H9 (cell line): ENCODE measurements around the gene LPIN2. TPM values are rescaled to one million over a fixed set of nuclear protein-coding genes. Genes with fewer than 3 reads are reported as not detected.

Source experiments
- DNase-seq: peaks from one replicate; pipeline ENCODE4 v3.0.0-alpha.2; 2017
- H2AFZ ChIP-seq: one replicate; pipeline ENCODE4 v1.6.1; 2013; ENCODE audit warnings: mild to moderate bottlenecking, low read length, control low read depth, moderate library complexity
- H2AK5ac ChIP-seq: 2 replicates; pipeline ENCODE4 v1.6.1; 2013; ENCODE audit warnings: low read length, control low read depth, mixed read lengths; ENCODE audit not compliant: insufficient read length
- H2BK120ac ChIP-seq: one replicate; pipeline ENCODE4 v1.6.1; 2013; ENCODE audit warnings: low read depth, mild to moderate bottlenecking, low read length, control low read depth, inconsistent platforms; ENCODE audit not compliant: poor library complexity, severe bottlenecking
- H2BK12ac ChIP-seq: 2 replicates; pipeline ENCODE4 v1.6.1; 2013; ENCODE audit warnings: low read length, control low read depth, mixed read lengths, low read depth; ENCODE audit not compliant: insufficient read length
- H2BK15ac ChIP-seq: 2 replicates; pipeline ENCODE4 v1.6.1; 2013; ENCODE audit warnings: low read depth, low read length, control low read depth
- H2BK20ac ChIP-seq: one replicate; pipeline ENCODE4 v1.6.1; 2013; ENCODE audit warnings: low read depth, mild to moderate bottlenecking, low read length, control low read depth, inconsistent platforms; ENCODE audit not compliant: poor library complexity, severe bottlenecking
- H2BK5ac ChIP-seq: 2 replicates; pipeline ENCODE4 v1.6.1; 2013; ENCODE audit warnings: low read length, control low read depth, mixed read lengths; ENCODE audit not compliant: insufficient read length
- H3K14ac ChIP-seq: 2 replicates; pipeline ENCODE4 v1.6.1; 2013; ENCODE audit warnings: low read length, control low read depth; ENCODE audit not compliant: insufficient read depth
- H3K18ac ChIP-seq: 2 replicates; pipeline ENCODE4 v1.6.1; 2013; ENCODE audit warnings: low read depth, mild to moderate bottlenecking, mixed read lengths, low read length, control low read depth; ENCODE audit not compliant: insufficient read length
- H3K23ac ChIP-seq: 2 replicates; pipeline ENCODE4 v1.6.1; 2013; ENCODE audit warnings: low read length, control low read depth, mixed read lengths, low read depth; ENCODE audit not compliant: insufficient read length
- H3K23me2 ChIP-seq: 2 replicates; pipeline ENCODE4 v1.6.1; 2013; ENCODE audit warnings: low read depth, mild to moderate bottlenecking, mixed read lengths, low read length, control low read depth; ENCODE audit not compliant: insufficient read length, poor library complexity, severe bottlenecking
- H3K27ac ChIP-seq: 2 replicates; pipeline ENCODE4 v1.5.1; 2013; ENCODE audit warnings: low read length, control low read depth, mixed read lengths, low read depth; ENCODE audit not compliant: insufficient read length
- H3K27me3 ChIP-seq: 2 replicates; pipeline ENCODE4 v1.6.1; 2013; ENCODE audit warnings: low read length, control low read depth, inconsistent platforms; ENCODE audit not compliant: insufficient read depth
- H3K4ac ChIP-seq: 2 replicates; pipeline ENCODE4 v1.6.1; 2013; ENCODE audit warnings: low read depth, mild to moderate bottlenecking, control low read depth, inconsistent platforms, low read length, moderate library complexity
- H3K4me1 ChIP-seq: 2 replicates; pipeline ENCODE4 v1.6.1; 2013; ENCODE audit warnings: low read length, control low read depth, inconsistent platforms; ENCODE audit not compliant: insufficient read depth
- H3K4me2 ChIP-seq: 2 replicates; pipeline ENCODE4 v1.6.1; 2013; ENCODE audit warnings: low read length, control low read depth, mixed read lengths; ENCODE audit not compliant: insufficient read length, insufficient read depth
- H3K56ac ChIP-seq: 2 replicates; pipeline ENCODE4 v1.6.1; 2013; ENCODE audit warnings: low read depth, mild to moderate bottlenecking, mixed read lengths, low read length, control low read depth; ENCODE audit not compliant: insufficient read length
- H3K79me1 ChIP-seq: 2 replicates; pipeline ENCODE4 v1.6.1; 2013; ENCODE audit warnings: low read depth, mild to moderate bottlenecking, moderate library complexity, low read length, control low read depth, inconsistent platforms; ENCODE audit not compliant: insufficient read depth, poor library complexity, severe bottlenecking
- H3K79me2 ChIP-seq: 2 replicates; pipeline ENCODE4 v1.6.1; 2013; ENCODE audit warnings: low read length, control low read depth, inconsistent platforms; ENCODE audit not compliant: insufficient read depth
- H3K9ac ChIP-seq: 2 replicates; pipeline ENCODE4 v1.6.1; 2013; ENCODE audit warnings: low read length, control low read depth, mixed read lengths; ENCODE audit not compliant: insufficient read length; ENCODE audit errors: extremely low read depth
- H3K9me3 ChIP-seq: one replicate; pipeline ENCODE4 v1.6.1; 2013; ENCODE audit warnings: low read depth, low read length, inconsistent platforms; ENCODE audit not compliant: control insufficient read depth
- H3T11ph ChIP-seq: one replicate; pipeline ENCODE4 v1.6.1; 2013; ENCODE audit warnings: mild to moderate bottlenecking, low read length, control low read depth, inconsistent platforms
- H4K20me1 ChIP-seq: one replicate; pipeline ENCODE4 v1.6.1; 2013; ENCODE audit not compliant: control insufficient read depth, insufficient read length, insufficient read depth
- H4K5ac ChIP-seq: 2 replicates; pipeline ENCODE4 v1.6.1; 2013; ENCODE audit warnings: low read depth, mild to moderate bottlenecking, mixed read lengths, low read length, control low read depth; ENCODE audit not compliant: insufficient read length
- H4K8ac ChIP-seq: replicated peaks from 2 replicates; pipeline ENCODE4 v1.6.1; 2013; ENCODE audit warnings: low read length, control low read depth, mixed read lengths, low read depth; ENCODE audit not compliant: insufficient read length
- H4K91ac ChIP-seq: 2 replicates; pipeline ENCODE4 v1.6.1; 2013; ENCODE audit warnings: low read depth, mild to moderate bottlenecking, moderate library complexity, mixed read lengths, low read length, control low read depth; ENCODE audit not compliant: insufficient read length
- H3K27ac Mint-ChIP-seq, 3 experiments: 2 replicates in 2 of 3; 3 replicates in 1 of 3; pipeline ENCODE4 v1.8.0; 2020 to 2021; ENCODE audit warnings: mixed read lengths in 3 of 3, mild to moderate bottlenecking in 1 of 3, moderate library complexity in 1 of 3
- H3K27me3 Mint-ChIP-seq: 2 replicates; pipeline ENCODE4 v1.8.0; 2021; ENCODE audit warnings: low read depth, mild to moderate bottlenecking, moderate library complexity, mixed read lengths
- H3K36me3 Mint-ChIP-seq, 3 experiments: 2 replicates in 2 of 3; 3 replicates in 1 of 3; pipeline ENCODE4 v1.8.0; 2020 to 2021; ENCODE audit warnings: low read depth in 3 of 3, mixed read lengths in 3 of 3; ENCODE audit not compliant: insufficient read depth in 1 of 3
- H3K4me1 Mint-ChIP-seq, 2 experiments: 2 replicates each; pipeline ENCODE4 v1.8.0; 2020; ENCODE audit warnings: mixed read lengths in 2 of 2
- H3K4me3 Mint-ChIP-seq, 2 experiments: 2 replicates in 1 of 2; 3 replicates in 1 of 2; pipeline ENCODE4 v1.8.0; 2020 to 2021; ENCODE audit warnings: mild to moderate bottlenecking in 2 of 2, mixed read lengths in 2 of 2, moderate library complexity in 1 of 2
- H3K9me3 Mint-ChIP-seq, 2 experiments: 2 replicates in 1 of 2; 3 replicates in 1 of 2; pipeline ENCODE4 v1.8.0; 2020; ENCODE audit warnings: mild to moderate bottlenecking in 2 of 2, mixed read lengths in 2 of 2, moderate library complexity in 1 of 2
- CTCF ChIP-seq: fragments of 200-600 bp; sonication (generic); conservative IDR thresholded peaks from 3 replicates; pipeline ENCODE4 v1.8.0; 2021; ENCODE audit warnings: antibody characterized with exemption, mild to moderate bottlenecking
- WGBS: extraction: QIAGEN DNeasy Blood & Tissue Kit; methylation state at CpG from one replicate; pipeline ENCODE4 v1.1.7; 2013; ENCODE audit warnings: missing lambda C conversion rate, low lambda C conversion rate, mixed read lengths; ENCODE audit not compliant: insufficient read length; ENCODE audit errors: extremely low coverage; 5-methylcytosine and 5-hydroxymethylcytosine counted together
- total RNA-seq: library from RNA; stranded (reverse); gene quantifications from 2 replicates; pipeline ENCODE4 v1.2.1, GENCODE V29; 2021

Gene LPIN2
- total RNA-seq, 1 experiment from 2014 or later: 9.2 TPM

GRCh38 chr18:2979129-2979528 is 33.8 kb downstream of the LPIN2 start:
- Histone ChIP-seq H2BK12ac (no peak overlapping the region), H3K23ac (no peak overlapping the region), H4K20me1 (peaks cover 4% of the 10 kb centered on the region), H3K79me2 (peaks cover 6% of the 10 kb centered on the region; the same call in 1 of the 2 replicates), H3K27ac (no peak overlapping the region), H3K56ac (no peak overlapping the region), H2BK120ac (no peak overlapping the region), H2AFZ (no peak overlapping the region), H2BK5ac (no peak overlapping the region), H3T11ph (no peak overlapping the region), H3K4me1 (peaks cover 4% of the 10 kb centered on the region; the same call in 1 of the 2 replicates), H3K23me2 (no peaks in the 10 kb centered on the region), H4K8ac (peak overlapping the region; percentile 79), H3K4ac (no peak overlapping the region), H2BK20ac (no peak overlapping the region), H3K9me3 (no peaks in the 10 kb centered on the region), H3K4me2 (no peak overlapping the region), H4K5ac (no peak overlapping the region), H4K91ac (peak overlapping the region; percentile 67), H2BK15ac (no peak overlapping the region), H3K27me3 (no peaks in the 10 kb centered on the region), H3K18ac (no peak overlapping the region), H3K14ac (no peak overlapping the region), H3K79me1 (peaks cover 3% of the 10 kb centered on the region), H3K9ac (no peak overlapping the region), H2AK5ac (no peak overlapping the region)
- no peak for DNase-seq
- no peaks in the 10 kb centered on the region for H3K27me3 Mint-ChIP-seq
- peaks cover 0 to 2% (median 0%) of the 10 kb centered on the region in 3 experiments; a peak in 1 of 7 replicates for H3K36me3 Mint-ChIP-seq
- H3K4me3 Mint-ChIP-seq: no peak overlapping the region
- peak overlapping the region in 2 of 3 experiments; percentile 18 to 21; a peak in 1 of 7 replicates for H3K27ac Mint-ChIP-seq
- H3K9me3 Mint-ChIP-seq: no peaks in the 10 kb centered on the region
- no CpG with 5 or more reads among the region's 3 CpGs for WGBS
- no peak for TF ChIP-seq CTCF
- peaks cover 37 to 39% of the 10 kb centered on the region in 2 experiments for H3K4me1 Mint-ChIP-seq
